Measurements from ENCODE around the gene ADRA2B.

DNA sequence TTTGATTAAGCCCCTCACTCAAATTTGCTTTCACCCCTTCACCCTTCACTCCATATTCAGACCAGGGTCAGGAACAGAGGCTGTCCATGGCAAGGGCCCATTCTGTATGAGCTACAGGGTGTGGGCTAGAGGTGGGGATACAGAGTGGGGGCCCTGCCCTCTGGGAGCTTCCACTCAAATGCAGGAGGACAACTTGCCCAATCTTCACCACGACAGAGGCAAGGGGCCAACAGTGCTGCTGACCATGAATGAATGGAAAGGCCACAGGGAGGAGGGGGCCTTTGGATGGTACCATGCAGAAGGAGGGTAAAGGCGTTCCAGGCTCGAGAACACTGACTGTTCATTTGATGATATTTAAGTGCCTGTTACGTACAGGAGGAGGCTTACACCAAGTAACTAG, 22.8 kb downstream of the ADRA2B start:
- TF ChIP-seq, protein P1, sequence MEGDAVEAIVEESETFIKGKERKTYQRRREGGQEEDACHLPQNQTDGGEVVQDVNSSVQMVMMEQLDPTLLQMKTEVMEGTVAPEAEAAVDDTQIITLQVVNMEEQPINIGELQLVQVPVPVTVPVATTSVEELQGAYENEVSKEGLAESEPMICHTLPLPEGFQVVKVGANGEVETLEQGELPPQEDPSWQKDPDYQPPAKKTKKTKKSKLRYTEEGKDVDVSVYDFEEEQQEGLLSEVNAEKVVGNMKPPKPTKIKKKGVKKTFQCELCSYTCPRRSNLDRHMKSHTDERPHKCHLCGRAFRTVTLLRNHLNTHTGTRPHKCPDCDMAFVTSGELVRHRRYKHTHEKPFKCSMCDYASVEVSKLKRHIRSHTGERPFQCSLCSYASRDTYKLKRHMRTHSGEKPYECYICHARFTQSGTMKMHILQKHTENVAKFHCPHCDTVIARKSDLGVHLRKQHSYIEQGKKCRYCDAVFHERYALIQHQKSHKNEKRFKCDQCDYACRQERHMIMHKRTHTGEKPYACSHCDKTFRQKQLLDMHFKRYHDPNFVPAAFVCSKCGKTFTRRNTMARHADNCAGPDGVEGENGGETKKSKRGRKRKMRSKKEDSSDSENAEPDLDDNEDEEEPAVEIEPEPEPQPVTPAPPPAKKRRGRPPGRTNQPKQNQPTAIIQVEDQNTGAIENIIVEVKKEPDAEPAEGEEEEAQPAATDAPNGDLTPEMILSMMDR (optimal IDR thresholded peaks at IDR 0.05 in 1 of 3, IDR thresholded peaks at IDR 0.05 in 1 of 3, conservative IDR thresholded peaks at IDR 0.05 in 1 of 3; ENCODE audit: extremely low read depth in 1 of 3, insufficient read depth in 2 of 3, low read length in 3 of 3), result no peak
- TF ChIP-seq EZH2 (IDR thresholded peaks at IDR 0.05; ENCODE audit: low read length), result no peak
